HG03460 (cell line): Measurements from ENCODE around the gene THADA.
"Not testable (repeated sequence)": the region's sequence is repeated elsewhere in the genome, so short reads cannot be mapped to it uniquely, and the experiment has no call there.

Source experiments
- ATAC-seq: cut with Tn5 transposase; IDR thresholded peaks from one replicate; pipeline ENCODE4 v1.9.1; 2021; ENCODE audit not compliant: unreplicated experiment

THADA gene

GRCh38 chr2:43198263-43198662 lies 397.6 kb downstream of the THADA start:
- ATAC-seq = no peak

GRCh38 chr2:43197588-43197896 lies 398.3 kb downstream of the THADA start:
- no peak for ATAC-seq

- no peak for ATAC-seq
Measured at GRCh38 chr2:43196768-43197587, 398.9 kb downstream of the THADA start.

GRCh38 chr2:43194121-43194869 lies 401.5 kb downstream of the THADA start:
- peak; percentile 51 for ATAC-seq

- ATAC-seq = no peak
Measured at GRCh38 chr2:43193652-43194120, 402.2 kb downstream of the THADA start.

GRCh38 chr2:43192744-43193651 lies 402.8 kb downstream of the THADA start:
- ATAC-seq = no peak

GRCh38 chr2:43191947-43192516 lies 403.8 kb downstream of the THADA start:
- no peak for ATAC-seq

GRCh38 chr2:43190311-43191052 lies 405.4 kb downstream of the THADA start:
- ATAC-seq = no peak

- not testable (repeated sequence) for ATAC-seq
Measured at GRCh38 chr2:43189861-43190260, 406.0 kb downstream of the THADA start.

GRCh38 chr2:43188561-43189386 lies 407.1 kb downstream of the THADA start:
- no peak for ATAC-seq

GRCh38 chr2:43186679-43187374 lies 409.0 kb downstream of the THADA start:
- ATAC-seq = no peak

- ATAC-seq = no peak
Measured at GRCh38 chr2:43186321-43186678, 409.5 kb downstream of the THADA start.

GRCh38 chr2:43185146-43185545 lies 410.7 kb downstream of the THADA start:
- ATAC-seq = no peak

- no peak for ATAC-seq
Measured at GRCh38 chr2:43184339-43184895, 411.4 kb downstream of the THADA start.

- no peak for ATAC-seq
Measured at GRCh38 chr2:43183743-43184142, 412.1 kb downstream of the THADA start.

- no peak for ATAC-seq
Measured at GRCh38 chr2:43180897-43181296, 414.9 kb downstream of the THADA start.
